GM12891 (cell line): ENCODE measurements around the gene NEMP1.

Experiments
- PAX5 ChIP-seq: IDR thresholded peaks from 2 replicates; pipeline ENCODE4 v1.6.1; 2011; ENCODE audit warnings: low read length, moderate library complexity, mild to moderate bottlenecking; ENCODE audit not compliant: insufficient read depth, severe bottlenecking
- POLR2A ChIP-seq: IDR thresholded peaks from 2 replicates; pipeline ENCODE4 v1.6.1; 2011; ENCODE audit warnings: low read depth, low read length, control low read depth
- POLR2AphosphoS5 ChIP-seq: IDR thresholded peaks from 2 replicates; pipeline ENCODE4 v1.6.1; 2011; ENCODE audit warnings: low read depth, low read length, control low read depth
- SPI1 ChIP-seq: IDR thresholded peaks from 2 replicates; pipeline ENCODE4 v1.6.1; 2011; ENCODE audit warnings: low read depth, low read length, control low read depth

DNA sequence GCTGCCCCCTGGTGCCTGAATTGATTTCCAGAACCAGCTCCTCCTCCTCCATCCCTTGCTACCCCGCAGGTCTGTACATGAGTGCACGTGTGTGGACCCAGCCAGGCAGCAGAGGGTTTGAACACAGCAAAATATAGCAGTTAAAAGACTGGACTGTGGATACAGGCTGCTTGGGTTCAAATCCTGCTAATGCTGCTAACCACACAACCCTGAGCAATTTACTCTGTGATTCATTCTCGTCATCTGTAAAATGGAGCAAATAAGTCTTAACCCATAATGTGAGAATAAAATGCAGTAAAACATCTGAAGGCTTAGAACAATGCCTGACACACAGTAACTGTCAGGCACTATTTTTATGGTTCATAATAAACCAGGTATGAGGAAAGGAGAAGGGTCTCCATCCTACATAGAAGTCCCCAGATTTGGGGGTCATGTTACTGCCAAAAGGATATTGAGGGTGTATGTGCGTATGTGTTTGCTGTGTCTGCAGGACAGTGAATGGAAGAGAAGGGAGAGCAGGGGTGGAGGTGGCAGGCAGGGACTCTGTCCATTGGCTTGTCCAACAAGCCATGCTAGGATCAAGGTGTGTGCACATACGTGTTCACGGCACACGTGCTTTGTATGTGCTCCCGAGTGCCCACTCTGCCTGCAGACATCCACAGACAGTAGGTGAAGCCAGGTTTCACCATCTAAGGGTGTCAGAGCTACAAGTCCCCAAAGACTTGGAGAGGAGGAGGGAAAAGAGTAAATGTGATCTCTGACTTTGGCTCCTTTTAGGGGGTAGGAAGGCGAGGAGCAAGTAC is 34.1 kb upstream of the NEMP1 start:
- TF ChIP-seq POLR2AphosphoS5 = no peak
- no peak for TF ChIP-seq POLR2A
- no peak for TF ChIP-seq SPI1
- TF ChIP-seq PAX5 = no peak
